Cardiac muscle cell (in vitro differentiated cells and primary cell): ENCODE results near the gene CLDN9. TPM values are rescaled to one million over a fixed set of nuclear protein-coding genes. Genes with fewer than 3 reads are reported as not detected.

Experiments
- DNase-seq, 2 donors: peaks; one replicate each; pipeline versions ENCODE4 v3.0.0 to v3.0.0-alpha.2; 2010 to 2017; ENCODE audit warnings: low read depth in 1 of 2, low spot score in 1 of 2
- H3K27ac ChIP-seq: fragments of 200-600 bp; sonication (generic); 2 replicates; pipeline ENCODE4 v1.5.1; 2016
- H3K27me3 ChIP-seq: fragments of 200-600 bp; sonication (generic); 2 replicates; pipeline ENCODE4 v1.6.0; 2016; ENCODE audit warnings: control low read depth
- H3K36me3 ChIP-seq: fragments of 200-600 bp; sonication (generic); 2 replicates; pipeline ENCODE4 v1.5.1; 2016; ENCODE audit warnings: control low read depth
- H3K4me1 ChIP-seq: fragments of 200-600 bp; sonication (generic); 2 replicates; pipeline ENCODE4 v1.8.1; 2017; ENCODE audit warnings: low read depth, mild to moderate bottlenecking, mixed run types
- H3K4me3 ChIP-seq: fragments of 200-600 bp; sonication (generic); 2 replicates; pipeline ENCODE4 v1.5.1; 2016; ENCODE audit warnings: mild to moderate bottlenecking
- H3K9me3 ChIP-seq: fragments of 200-600 bp; sonication (generic); 2 replicates; pipeline ENCODE4 v1.5.1; 2017; ENCODE audit warnings: low read depth, mild to moderate bottlenecking, control low read depth
- polyA plus RNA-seq: library from polyadenylated mRNA; unstranded; fragments of >200 nt; fragmentation: Nextera tagmentation; extraction: Ambion mirVana; gene quantifications from 2 replicates; pipeline ENCODE4 v1.2.1, GENCODE V29; 2016
- total RNA-seq: library from RNA; depleted of rRNA; stranded (reverse); fragments of >200 nt; gene quantifications from 2 replicates; pipeline ENCODE4 v1.2.3, GENCODE V29; 2016
- TF ChIP-seq, protein P1 (sequence below): IDR thresholded peaks from 2 replicates; pipeline ENCODE4 v1.5.1; 2012; ENCODE audit warnings: low read depth, mild to moderate bottlenecking, low read length

Gene CLDN9
- total and polyA plus RNA-seq, 2 experiments from 2014 or later, result 6.3 to 8.5 TPM

DNA sequence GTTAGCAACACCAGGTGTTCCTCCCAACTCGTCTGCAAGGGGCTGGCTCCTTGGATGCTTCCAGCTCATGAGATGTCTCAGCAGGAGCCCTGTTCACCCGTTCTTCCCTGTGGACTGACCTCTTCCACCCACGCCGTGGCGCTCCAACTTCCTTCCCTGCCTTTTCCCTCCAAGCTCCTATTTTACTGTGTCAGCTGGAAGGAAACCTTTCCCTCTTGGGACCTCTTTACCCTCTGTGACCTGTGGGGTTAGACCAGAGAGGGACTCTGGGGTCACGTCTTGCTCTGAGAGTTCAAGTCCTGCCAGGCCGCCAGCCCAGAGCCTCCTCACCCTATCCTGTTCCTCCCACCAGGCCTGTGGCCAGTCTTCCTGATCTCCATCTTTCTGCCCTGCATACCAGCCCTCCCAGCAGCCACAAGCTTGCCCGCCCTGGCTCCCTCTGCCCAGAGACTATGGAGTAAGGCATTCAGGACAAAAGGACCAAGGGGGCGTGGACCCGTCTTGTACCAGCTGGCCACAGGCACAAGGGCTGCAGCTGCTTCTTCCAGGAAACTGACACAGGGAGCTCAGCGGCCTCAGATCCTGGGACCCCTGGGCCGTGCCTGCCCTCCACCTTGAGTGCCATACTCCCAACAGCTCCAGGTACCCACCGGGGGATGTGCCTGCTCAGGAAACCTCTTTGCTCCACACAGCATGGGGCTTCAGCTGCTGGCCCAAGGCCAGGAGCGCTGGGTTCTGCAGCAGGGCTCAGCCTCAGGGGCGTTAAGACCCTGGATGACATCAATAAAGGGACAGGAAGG lies 40.5 kb upstream of the CLDN9 start:
- Histone ChIP-seq H3K9me3 (no peaks in the 10 kb centered on the region), H3K27me3 (peaks cover 6% of the 10 kb centered on the region), H3K36me3 (no peaks in the 10 kb centered on the region), H3K27ac (no peak overlapping the region), H3K4me3 (no peak overlapping the region), H3K4me1 (no peaks in the 10 kb centered on the region)
- no peak for DNase-seq
- TF ChIP-seq, protein P1, sequence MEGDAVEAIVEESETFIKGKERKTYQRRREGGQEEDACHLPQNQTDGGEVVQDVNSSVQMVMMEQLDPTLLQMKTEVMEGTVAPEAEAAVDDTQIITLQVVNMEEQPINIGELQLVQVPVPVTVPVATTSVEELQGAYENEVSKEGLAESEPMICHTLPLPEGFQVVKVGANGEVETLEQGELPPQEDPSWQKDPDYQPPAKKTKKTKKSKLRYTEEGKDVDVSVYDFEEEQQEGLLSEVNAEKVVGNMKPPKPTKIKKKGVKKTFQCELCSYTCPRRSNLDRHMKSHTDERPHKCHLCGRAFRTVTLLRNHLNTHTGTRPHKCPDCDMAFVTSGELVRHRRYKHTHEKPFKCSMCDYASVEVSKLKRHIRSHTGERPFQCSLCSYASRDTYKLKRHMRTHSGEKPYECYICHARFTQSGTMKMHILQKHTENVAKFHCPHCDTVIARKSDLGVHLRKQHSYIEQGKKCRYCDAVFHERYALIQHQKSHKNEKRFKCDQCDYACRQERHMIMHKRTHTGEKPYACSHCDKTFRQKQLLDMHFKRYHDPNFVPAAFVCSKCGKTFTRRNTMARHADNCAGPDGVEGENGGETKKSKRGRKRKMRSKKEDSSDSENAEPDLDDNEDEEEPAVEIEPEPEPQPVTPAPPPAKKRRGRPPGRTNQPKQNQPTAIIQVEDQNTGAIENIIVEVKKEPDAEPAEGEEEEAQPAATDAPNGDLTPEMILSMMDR, result no peak

DNA sequence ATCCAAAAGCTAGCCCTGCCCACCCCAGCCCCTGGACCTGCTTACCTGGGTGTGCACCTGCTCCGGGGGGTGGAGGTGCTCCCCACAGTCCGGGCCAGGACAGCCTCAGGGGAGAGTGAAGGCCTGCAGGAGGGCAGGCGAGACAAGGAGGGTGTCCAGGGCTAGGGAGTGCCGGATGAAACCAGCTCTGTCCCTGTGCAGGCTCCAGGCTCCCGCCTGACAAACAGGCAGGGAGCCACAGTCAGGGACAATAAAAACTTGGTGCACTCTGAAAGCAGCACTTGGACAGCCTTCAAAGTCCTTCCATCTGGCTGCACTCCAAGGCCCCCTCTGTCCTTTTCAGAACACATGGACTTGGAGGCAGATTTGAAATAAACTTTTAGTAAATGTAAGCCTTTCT lies 39.6 kb upstream of the CLDN9 start:
- Histone ChIP-seq H3K9me3 (no peaks in the 10 kb centered on the region), H3K4me3 (no peak overlapping the region), H3K36me3 (no peaks in the 10 kb centered on the region), H3K4me1 (no peaks in the 10 kb centered on the region), H3K27ac (no peak overlapping the region), H3K27me3 (no peaks in the 10 kb centered on the region)
- no peak for DNase-seq
- TF ChIP-seq, protein P1, result no peak

GRCh38 chr16:2973605-2974318 lies 39.0 kb upstream of the CLDN9 start:
- Histone ChIP-seq H3K27me3 (no peaks in the 10 kb centered on the region), H3K4me3 (no peak overlapping the region), H3K4me1 (no peaks in the 10 kb centered on the region), H3K9me3 (no peaks in the 10 kb centered on the region), H3K27ac (no peak overlapping the region), H3K36me3 (no peaks in the 10 kb centered on the region)
- DNase-seq, result no peak
- TF ChIP-seq, protein P1, result no peak

DNA sequence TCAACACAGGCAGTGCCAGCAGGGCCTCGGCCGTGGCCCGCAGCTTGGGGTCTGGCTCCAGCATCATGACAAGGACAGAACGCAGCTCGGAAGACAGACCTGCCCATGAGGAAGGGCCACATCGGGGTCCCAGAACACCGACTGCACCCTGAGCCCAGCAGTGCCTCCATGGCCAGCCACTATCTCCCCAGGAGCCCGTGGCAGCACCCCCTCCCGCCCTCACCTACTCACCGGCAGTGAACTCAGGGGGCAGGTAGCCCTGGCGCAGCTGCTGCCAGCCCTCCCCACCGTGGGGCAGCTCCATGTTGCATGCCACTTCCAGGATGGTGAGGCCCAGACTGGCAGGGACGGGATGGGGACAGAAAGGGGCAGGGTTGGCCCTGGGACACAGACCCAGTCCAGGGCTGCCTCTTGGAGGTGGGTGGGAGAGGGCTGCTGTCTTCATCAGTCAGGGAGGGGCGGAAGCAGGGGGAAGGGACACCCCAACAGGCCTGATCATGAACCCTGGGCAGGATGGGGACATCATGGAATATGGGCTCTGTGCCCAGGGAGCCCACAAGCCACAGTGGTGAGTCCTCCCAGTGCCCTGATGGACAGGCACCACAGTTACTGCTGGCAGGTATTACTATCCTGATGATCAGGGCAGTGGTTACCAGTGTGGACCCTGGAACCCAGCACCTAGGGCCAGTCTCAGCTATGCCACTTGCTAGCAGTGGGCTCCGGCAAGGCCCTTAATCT lies 38.2 kb upstream of the CLDN9 start:
- H3K27ac ChIP-seq, result no peak overlapping the region
- TF ChIP-seq, protein P1, result no peak
- H3K4me3 ChIP-seq, result no peak overlapping the region
- no peak for DNase-seq
- no peaks in the 10 kb centered on the region for H3K27me3 ChIP-seq
- no peaks in the 10 kb centered on the region for H3K9me3 ChIP-seq
- H3K4me1 ChIP-seq, result no peaks in the 10 kb centered on the region
- H3K36me3 ChIP-seq, result no peaks in the 10 kb centered on the region

GRCh38 chr16:2975161-2975795 lies 37.4 kb upstream of the CLDN9 start:
- no peak overlapping the region for H3K4me3 ChIP-seq
- H3K27ac ChIP-seq, result no peak overlapping the region
- H3K27me3 ChIP-seq, result no peaks in the 10 kb centered on the region
- no peaks in the 10 kb centered on the region for H3K36me3 ChIP-seq
- H3K9me3 ChIP-seq, result no peaks in the 10 kb centered on the region
- TF ChIP-seq, protein P1, result no peak
- DNase-seq, result no peak
- no peaks in the 10 kb centered on the region for H3K4me1 ChIP-seq
